NCI-H2196 treated with DMSO at 0.1 percent for 48 hours (cell line): ENCODE results near the gene DCUN1D4.

Experiments
- DNase-seq: peaks from one replicate; lab custom pipeline; 2025; ENCODE audit not compliant: unreplicated experiment; lab: John Stamatoyannopoulos, UW

Gene DCUN1D4

DNA sequence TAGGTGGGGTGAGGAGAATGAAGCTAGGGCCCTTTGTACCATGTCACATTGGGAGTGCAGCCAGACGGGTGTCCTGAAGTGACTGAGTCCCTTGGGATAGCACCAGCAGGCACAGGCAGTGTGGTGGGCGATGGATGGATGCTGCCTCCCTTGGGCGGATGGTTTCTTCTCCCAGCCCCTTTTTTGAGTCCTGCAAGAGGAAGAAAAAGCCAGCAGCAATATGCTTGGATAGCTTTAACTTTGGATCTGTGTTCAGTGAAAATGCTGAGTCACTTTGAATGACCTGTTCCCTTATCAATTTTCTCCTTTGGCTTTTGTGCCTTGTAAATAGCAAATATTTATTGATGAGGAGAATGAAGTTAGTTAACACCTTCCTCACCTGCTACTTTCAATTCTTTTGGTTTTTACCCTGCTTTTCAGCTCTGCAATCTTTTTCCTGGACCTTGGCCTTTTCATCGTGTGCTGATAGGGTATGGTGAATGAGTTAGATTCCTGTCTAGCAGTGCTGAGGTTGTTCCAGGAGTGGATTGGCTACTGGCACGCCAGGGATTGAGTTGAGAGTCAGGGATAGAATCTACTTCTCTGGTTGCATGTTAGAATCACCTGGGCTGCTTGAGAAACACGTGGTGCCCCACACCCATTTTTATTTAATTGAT, 10.2 kb downstream of the DCUN1D4 start:
- no peak for DNase-seq

DNA sequence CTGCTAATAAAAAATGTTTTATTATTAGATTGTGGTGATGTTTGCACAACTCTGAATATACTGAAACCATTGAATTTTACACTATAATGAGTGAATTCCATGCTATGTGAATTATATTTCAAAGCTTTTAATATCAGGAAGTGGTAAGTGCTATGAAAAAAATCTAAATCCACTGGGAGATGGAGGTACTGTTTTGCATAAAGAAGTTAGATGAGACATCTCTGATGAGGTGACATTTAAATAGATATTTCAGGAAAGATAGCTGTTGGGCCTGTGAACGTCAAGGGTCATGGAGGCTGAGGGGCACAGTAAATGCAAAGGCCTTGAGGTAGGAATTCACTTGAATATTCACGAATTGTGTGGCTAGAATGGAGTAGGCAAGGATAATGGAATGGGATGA, 12.3 kb downstream of the DCUN1D4 start:
- no peak for DNase-seq

DNA sequence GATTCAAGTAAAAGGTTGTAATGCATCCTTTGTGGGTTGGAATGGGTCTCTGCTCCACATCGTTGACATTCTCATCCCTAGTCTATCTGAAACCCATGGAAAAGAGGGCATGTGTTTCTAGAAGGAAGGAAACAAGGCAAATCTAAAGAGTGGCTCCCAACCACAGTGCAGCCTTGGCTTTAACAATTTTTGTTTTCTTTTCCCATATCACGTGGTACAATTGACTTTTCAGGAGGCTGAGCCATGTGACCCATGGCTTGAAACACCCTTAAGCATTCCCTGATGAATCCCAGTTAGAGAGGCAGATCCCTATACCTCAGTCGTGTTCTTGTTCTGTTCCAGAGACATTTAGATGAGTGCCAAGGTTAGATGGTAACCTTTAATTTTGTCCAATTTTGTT, 12.8 kb downstream of the DCUN1D4 start:
- DNase-seq = no peak

DNA sequence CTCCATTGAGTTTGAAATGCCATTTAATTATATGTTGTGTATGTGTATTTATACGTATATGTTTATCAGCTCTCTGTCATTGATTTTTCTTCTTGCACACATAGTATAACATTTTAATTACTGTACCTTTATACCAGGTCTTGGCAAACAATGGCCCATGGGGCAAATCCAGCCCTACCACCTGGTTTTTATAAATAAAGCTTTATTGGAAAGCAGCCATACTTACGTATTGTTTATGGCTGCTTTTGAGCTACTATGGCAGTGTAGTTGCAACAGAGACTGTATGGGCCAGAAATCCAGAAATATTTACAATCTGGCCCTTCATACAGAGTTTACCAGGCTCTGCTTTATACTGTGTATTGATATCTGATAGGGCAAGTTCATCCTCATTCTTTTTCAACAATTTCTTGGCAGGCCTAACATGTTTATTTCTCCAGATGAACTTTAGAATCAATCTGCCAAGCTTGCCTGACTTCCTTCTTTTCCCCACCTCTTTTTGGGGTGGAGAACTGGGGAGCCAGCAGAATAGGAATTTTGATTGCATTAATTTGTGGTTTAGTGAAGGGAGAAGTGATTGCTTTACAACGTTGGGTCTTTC, 15.8 kb downstream of the DCUN1D4 start:
- no peak for DNase-seq

DNA sequence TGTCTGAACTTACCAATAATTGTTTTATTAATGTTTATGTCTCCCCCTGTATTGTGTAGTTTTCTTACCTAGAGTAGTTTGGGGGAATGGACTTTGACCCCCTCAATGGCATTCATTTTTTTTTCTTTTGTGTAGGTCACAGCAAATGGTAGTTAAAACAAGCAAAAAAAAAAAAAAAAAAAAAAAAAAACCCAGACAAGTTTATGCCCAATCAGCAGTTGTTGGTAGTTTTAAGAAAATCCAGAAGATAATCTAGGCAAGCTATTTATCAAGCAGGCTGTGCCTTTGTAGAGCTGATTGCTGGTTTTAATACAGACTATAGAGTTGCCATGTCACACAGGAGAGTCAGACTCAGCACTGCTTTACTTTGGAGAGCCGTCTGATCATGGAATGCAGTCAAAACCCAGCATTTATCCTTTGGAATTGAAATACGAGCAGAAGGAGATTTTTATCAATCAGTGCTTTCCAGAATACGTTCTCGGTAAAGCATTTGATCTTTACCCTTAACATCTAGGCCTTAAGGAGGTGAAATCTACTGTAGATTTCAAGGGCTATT, 16.6 kb downstream of the DCUN1D4 start:
- no peak for DNase-seq

DNA sequence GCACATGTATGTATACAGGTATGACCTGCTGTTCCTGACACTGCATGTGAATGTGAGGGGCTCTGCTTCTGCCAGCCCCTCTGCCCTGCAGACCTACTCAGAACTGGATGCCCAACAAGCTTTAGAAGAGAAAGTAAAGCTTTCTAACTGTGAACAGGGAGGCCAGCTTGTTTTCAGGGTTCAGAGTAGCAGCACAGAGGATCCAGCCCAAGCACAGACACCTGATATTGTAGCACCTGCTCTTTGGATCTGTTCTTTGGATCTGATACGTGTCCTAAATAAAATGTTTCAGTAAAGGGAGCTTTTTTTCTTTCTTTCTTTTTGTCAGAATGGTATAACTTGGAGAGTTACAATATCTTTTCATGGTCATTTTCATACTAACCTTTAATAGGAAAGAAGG, 19.2 kb downstream of the DCUN1D4 start:
- no peak for DNase-seq

DNA sequence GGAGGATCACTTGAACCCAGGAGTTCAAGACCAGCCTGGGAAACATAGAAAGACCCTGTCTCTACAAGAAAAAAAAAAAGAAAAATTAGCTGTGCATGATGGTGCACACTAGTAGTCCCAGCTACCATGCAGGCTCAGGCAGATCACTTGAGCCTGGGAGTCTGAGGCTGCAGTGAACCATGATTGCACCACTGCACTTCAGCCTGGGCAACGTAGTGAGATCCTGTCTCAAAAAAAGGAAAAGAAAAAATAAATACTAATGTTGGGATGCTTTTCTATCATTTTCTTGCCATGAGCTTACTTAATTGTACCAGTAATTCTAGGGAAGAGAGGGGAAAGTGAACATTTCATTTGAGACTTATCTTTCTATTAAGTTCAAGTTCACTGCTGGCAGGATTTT, 19.8 kb downstream of the DCUN1D4 start:
- DNase-seq = no peak

DNA sequence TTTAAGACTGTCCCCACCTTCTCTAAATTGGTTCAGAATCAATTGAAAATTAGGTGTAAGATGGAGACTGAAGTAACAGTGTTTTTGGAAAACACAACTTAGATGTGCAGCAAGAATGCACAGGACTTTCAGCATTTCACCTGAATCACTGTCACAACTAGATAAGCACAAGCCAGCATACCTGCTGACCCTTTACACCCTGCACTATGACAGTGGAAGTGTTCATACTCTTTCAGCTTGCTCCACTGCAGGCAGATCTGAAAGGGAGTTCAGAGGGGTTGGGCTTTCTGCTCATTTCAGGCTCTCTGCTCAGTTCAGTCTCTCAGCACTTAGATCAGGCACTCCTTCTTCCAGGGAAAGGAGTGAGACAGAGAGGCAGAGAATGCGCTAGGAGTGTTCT, 22.8 kb downstream of the DCUN1D4 start:
- no peak for DNase-seq

DNA sequence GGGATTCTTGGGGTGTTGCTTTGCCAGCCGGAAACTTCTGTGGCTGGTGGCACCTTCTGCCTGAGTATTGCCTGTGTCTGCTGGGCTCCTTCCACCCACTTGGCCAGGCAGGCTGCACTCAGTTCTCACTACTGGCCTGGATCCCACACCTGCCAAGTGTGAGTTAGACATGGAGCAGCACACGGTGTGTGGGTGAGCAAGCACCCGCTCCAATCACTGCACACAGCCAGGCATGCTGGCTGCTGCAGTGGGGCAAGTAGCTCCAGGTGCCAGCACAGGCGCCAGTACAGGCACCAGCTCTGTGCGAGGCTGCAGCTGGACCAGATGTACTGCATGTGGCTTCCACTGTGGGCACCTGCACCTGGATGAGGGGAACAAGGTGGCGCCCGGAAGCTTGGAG, 23.9 kb downstream of the DCUN1D4 start:
- DNase-seq = no peak

DNA sequence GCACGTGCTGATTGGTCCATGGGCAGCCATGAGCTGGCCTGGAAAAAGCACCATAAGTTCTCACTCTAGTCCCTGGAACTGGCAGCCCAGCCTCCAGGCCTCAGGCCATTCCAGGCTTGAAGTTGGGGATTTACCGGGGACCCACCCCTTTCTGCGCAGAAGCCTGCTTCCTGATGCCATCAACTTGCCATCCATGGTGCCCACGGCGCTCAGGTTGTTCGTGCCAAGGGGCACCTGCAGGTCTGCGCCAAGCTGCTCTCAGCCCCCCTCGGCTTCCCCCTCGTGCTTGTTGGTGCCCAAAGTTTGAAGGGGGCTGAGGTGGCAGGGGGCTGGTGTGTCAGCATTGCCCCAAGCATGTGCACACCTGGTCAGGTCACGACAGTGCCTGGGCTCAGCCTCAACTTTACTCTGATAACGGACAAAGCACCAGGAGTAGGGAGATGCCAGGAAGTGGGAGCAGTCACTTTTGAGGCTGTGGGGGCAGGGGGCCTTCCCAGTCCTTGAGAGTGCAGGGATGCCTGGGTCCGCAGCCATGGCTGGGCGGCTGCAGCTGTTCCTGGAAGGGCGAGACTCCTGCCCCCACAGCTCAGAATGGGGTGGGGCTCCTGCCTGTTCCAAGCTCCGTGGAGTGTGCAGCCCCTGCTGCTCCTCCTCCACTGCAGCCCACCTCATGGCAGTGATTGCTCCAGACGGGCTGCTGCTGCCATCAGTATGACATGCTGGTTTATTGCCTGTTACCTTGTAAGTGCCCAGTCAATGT, 24.9 kb downstream of the DCUN1D4 start:
- no peak for DNase-seq

DNA sequence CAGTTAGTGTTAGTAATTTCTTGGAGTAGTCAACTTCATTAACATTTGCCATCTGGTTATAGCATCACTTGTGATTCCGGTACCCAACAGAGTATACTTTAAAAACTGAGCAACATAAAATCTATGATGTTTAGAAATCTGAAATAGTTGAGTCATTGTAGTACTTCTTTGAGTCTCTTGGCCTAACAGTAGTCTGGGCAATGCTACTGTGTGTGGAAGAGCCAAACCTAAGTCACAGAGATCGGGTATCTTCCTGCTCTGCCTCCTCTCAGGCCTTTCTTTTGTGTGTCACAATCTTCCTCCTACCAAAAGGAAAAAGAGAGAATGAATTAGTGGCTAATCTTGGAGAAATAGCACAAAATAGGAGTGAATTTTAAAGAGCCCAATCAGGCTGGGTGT, 25.5 kb downstream of the DCUN1D4 start:
- DNase-seq = no peak

DNA sequence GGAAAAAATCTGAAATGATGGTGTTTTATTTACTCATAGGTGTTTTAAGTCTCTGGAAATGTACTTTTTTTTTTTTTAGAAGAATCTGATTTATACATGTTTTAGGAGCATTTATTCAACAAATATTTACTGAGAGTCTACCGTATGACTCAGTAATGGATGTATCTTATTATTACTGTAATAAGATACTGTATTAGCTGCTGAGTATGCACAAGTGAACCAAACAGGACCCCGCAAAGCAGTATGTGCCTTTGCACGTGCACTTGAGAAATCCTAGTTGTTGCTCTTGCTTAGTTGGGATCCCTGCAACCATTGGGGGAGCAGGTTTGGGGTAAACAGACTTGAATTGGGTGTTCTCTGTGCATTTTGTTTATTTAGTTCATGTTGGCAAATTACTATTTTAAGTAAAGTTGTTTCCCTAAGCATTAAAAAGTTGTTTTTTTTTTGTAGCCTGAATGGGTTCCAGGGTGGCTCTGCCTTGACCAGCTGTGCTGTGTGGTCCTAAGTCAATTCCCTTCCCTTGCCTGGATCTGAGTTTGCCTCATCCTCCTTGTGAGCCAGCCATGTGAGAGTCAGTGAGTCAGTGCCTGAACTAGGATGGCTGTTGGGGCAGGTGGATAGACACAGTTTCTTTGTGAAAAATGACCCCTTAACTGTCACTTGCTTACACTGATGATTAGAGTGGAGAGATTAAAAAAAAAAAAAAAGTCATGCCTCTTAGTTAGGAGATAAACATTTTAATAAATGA, 27.7 kb downstream of the DCUN1D4 start:
- no peak for DNase-seq

DNA sequence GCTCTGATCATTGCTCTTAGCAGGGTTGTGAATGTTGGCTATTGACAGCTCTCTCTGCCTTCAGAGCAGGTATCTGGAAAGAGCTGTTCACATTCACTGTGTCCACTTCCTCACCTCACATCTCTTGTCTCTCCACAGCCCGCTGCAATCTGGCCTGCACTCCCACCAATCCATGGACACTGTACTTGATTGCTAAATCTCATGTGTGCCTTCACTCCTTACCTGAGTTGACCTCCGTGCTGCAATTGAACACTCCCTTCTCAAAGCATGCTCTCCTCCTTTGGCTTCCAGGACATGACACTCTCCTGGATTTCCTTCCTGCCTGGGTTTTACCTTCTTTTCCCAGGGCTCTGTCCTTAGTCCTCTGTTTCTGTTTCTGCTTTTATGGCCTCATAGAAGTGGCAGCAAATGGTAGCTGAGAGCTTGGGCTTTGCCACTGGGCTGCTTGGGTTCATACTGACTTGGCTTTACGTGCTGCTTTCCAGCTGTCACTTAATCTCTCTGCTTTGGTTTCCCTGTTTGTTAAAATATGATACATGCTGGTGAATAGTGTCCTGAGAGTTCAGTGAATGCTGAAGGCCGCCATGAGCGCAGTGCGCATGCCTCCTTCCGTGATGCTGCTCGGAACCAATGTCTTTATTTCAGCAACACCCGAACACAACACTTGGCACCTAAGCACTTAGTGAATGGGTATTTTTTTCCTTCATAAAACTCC, 29.5 kb downstream of the DCUN1D4 start:
- DNase-seq = no peak

DNA sequence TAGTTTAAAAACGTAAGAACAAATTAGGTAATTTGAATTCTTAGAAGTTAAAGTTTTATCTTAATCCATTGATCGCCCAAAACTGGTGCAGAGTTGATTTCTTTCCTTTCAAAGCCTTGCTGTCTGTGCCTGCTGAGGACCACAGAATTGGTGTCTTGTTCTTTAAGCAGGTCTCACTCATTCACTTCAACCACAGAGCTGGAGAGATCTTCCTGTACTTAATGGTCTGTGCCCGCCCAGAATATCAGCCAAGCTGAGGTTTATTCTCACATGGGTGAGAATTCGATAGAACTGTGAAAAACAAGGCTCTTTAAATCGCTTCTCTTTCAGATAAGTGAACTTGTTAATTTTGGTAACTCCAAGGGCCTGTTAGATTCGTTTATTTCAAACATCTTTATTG, 31.6 kb downstream of the DCUN1D4 start:
- DNase-seq = no peak

DNA sequence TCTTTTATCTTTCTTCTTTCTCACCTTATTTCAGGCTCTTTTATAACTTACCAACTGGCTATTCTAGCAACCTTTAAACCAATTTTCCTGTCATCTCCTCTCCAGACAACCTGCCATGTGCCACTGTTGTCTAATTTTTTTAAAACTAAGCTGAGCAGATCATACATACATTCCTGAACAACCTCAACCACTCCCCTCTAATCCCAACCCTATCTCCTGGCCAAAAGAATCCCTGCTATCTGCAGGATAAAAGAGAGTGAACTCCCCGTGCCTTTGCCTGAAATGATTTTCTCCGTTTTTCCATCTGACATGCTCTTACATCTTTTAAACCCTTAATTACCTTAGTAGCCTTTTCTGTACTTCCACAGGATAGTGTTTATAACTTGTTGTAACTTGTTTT, 35.5 kb downstream of the DCUN1D4 start:
- no peak for DNase-seq

DNA sequence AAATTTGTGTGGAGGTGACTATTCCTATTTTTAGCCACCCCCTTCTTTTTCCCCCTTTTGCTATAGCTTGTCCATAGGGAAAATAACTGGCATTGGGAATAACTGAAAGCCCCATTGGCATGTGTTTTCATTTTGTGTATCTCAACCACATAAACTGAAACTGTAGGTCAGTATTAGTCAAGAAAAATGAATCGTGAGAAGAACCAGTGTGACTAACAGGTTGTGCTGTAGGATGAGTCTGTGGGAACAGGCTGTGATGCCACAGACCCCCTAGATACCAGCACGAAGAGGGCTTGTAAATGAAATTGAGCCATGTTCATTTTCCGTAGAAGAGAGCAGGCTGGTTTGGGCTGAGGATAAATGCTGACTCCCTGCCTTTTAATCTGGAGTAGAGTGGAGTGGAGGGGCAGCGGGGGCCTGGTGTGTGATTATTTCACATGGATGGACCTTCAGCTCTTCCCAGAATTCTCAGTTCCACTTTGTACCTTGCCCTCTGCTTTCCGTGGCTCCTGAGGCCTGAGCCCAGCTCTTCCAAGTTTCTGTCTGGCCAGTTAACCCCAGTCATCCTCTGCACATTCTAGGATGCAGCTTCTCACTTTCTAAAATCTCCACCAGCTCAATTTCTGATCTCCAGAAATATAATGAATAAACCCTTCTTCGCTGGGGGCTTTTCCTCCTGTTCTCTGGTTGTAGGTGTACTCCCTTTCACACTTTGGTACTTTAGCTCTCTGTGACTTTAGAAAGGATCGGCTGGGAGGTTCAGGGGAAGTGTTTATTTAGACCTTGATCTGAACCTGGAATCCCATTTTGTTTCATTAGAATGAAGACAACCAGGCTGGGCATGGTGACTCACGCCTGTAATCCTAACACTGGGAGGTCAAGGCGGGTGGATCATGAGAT, 37.3 kb downstream of the DCUN1D4 start:
- no peak for DNase-seq

DNA sequence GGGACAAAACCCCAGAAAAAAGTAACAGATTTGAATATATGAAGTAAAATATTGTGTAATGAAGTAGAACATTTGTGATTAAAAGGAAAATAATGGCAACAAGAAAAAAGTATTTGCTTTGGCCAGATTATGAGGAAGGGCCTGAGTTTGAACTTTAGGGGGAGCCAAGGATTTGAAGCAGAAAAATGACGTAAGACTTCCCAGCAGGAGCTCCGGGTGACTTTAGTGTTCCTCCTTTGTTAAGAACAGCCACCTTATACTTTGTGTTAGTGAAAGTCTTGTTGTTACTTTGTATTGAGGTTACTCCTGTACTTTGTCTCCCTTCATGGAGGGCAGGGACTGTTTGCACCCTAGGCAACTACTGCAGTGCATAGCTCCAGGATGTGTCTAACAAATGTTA, 41.1 kb downstream of the DCUN1D4 start:
- DNase-seq = no peak

DNA sequence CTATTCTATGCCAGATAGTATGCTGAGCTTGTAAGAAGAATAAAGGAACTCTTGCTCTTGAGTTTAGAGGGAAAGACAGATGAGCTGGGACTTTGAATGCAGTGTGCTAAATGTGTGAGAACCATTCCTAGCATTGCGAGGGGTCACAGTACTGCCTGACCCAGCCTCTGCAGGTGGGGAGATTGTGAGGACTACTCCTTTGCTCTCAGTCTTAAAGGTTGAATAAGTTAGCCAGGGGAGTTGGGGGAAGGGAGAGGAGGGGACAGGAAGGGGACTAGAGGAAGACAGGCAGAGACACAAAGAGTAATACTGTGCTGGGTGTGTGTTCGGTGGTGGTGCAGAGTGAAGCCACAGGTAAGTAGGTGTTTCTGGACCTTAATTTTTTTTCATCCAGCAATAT, 41.7 kb downstream of the DCUN1D4 start:
- no peak for DNase-seq

DNA sequence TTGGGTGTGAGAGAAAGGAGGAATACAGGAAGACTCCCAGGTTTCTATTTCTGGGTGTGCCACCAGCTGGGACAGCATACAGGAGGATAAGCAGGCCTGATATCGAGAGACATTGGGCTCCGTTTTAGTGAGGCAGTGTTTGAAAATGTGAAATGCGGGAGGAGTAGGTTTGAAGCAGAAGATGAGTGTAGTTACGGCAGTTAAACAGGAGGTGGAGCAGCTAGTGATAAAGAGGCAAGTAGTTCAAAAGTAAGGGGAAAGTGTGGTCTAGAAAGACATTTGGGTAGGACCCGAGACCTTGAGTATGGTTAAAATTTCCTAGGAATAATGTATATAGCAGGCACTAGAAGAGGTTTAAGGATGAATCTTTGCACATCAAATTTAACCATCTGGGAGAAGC, 42.4 kb downstream of the DCUN1D4 start:
- no peak for DNase-seq

DNA sequence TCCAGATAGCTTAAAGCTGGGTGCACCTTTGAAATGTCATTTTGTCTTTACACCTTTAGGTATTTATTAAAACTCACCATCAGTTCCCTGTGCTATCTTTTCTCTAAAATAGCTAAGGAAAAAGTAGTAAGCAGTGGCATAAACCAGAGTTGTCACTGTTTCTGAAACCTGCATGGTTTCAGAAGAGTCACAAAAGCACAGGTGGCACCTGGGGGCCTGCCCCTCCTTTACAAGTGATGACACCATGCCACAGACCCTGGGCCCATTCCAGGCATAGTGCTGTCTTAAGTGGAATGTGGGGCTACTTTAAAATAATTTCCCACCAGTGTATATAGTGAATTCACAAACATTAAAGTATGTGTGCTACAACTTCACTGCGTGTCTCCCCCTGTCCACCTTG, 47.8 kb downstream of the DCUN1D4 start:
- no peak for DNase-seq
